Naive B cell (primary cell): ENCODE data around the gene CKMT2. TPM values are rescaled to one million over a fixed set of nuclear protein-coding genes. Genes with fewer than 3 reads are reported as not detected.
"Not testable (repeated sequence)": the region's sequence is repeated elsewhere in the genome, so short reads cannot be mapped to it uniquely, and the experiment has no call there.

Experiments used
- ATAC-seq, 2 donors: fragments of 150-1000 bp; cut with Tn5 transposase; 2 replicates each; pipeline ENCODE4 v1.10.0; 2021; ENCODE audit warnings: low read depth in 2 of 2, mild to moderate bottlenecking in 2 of 2, moderate library complexity in 2 of 2
- DNase-seq: peaks from one replicate; pipeline ENCODE4 v3.0.0; 2022
- H3K27ac Mint-ChIP-seq, 6 donors: one replicate each; pipeline ENCODE4 v1.8.0; 2020 to 2022; ENCODE audit warnings: mild to moderate bottlenecking in 6 of 6, mixed read lengths in 6 of 6, moderate library complexity in 5 of 6, inconsistent platforms in 2 of 6
- H3K27me3 Mint-ChIP-seq, 3 donors: one replicate each; pipeline ENCODE4 v1.8.0; 2021 to 2022; ENCODE audit warnings: mixed read lengths in 3 of 3, mild to moderate bottlenecking in 1 of 3
- H3K36me3 Mint-ChIP-seq, 2 donors: one replicate each; pipeline ENCODE4 v1.8.0; 2020 to 2022; ENCODE audit warnings: mixed read lengths in 2 of 2, inconsistent platforms in 1 of 2, mild to moderate bottlenecking in 1 of 2
- H3K4me1 Mint-ChIP-seq, 3 donors: one replicate each; pipeline ENCODE4 v1.8.0; 2020 to 2022; ENCODE audit warnings: mixed read lengths in 3 of 3, inconsistent platforms in 1 of 3, mild to moderate bottlenecking in 1 of 3, moderate library complexity in 1 of 3
- H3K4me3 Mint-ChIP-seq, 8 donors: one replicate each; pipeline ENCODE4 v1.8.0; 2020 to 2022; ENCODE audit warnings: mild to moderate bottlenecking in 8 of 8, mixed read lengths in 8 of 8, moderate library complexity in 8 of 8, inconsistent platforms in 2 of 8
- H3K9me3 Mint-ChIP-seq, 7 donors: one replicate each; pipeline ENCODE4 v1.8.0; 2020 to 2022; ENCODE audit warnings: mixed read lengths in 7 of 7, mild to moderate bottlenecking in 5 of 7, inconsistent platforms in 2 of 7, moderate library complexity in 1 of 7
- polyA plus RNA-seq, 6 donors: library from polyadenylated mRNA; unstranded; fragments of 300-500 nt; fragmentation: Illumina TruSeq; gene quantifications; one replicate each; pipeline ENCODE4 v1.2.3, GENCODE V29; 2021; ENCODE audit warnings: low read depth in 6 of 6

Gene CKMT2
- polyA plus RNA-seq, 6 donors from 2014 or later, result not detected

DNA sequence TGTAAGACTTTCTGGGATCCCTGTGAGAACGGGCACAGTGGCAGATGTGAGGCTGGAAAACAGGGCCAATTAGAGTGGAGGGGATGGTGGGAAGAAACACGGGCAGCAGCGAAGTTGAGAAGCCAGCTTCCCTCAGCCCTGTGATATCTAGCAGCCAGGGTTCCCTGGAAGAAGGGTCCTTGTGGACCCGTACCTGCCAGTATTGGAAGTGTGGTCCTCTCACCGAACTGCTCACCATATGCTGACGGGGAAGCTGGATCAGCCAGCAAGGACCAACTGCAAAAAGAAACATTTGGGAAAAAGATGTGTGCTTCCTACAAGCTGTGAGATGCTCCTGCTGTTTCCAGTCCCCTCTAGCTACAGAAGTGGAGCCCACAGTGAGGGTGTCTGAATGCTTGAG lies 13.6 kb downstream of the CKMT2 start:
- H3K27ac Mint-ChIP-seq, result no peak overlapping the region
- peaks cover 0 to 9% (median 0%) of the 10 kb centered on the region in 7 donors for H3K9me3 Mint-ChIP-seq
- no peaks in the 10 kb centered on the region for H3K27me3 Mint-ChIP-seq
- peak overlapping the region in 1 of 8 donors; percentile 49 for H3K4me3 Mint-ChIP-seq
- no peak for ATAC-seq
- DNase-seq, result no peak
- peaks cover 0 to 10% (median 0%) of the 10 kb centered on the region in 3 donors for H3K4me1 Mint-ChIP-seq
- H3K36me3 Mint-ChIP-seq, result peaks cover 0 to 16% of the 10 kb centered on the region in 2 donors

DNA sequence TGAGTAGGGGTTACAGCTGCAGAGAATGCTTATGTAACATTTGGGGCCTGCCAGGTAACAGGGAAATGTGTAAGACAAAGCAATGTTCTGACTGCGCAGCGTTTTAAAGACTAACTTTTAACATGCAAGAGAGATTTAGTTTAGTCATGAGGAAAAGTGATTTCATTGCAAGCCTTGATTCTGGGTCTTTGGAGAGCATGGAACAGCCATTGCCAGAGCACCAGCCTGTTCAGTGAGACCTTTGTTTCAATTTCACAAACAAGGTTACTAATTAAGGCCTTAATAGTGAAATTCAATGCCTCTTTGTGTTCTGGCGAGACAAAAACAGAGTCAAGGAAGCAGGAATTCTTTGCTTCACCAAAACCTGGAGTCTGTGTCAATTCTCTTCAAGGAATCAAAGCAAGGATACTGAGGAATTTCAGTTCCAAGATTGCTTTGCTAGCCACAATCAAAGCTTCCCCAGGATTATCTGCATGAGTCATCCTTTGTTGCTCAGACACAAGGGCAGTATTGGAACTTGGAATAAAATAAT lies 14.4 kb downstream of the CKMT2 start:
- Mint-ChIP-seq H3K4me1 (peaks cover 0 to 10% (median 0%) of the 10 kb centered on the region in 3 donors), H3K27ac (peak overlapping the region in 1 of 6 donors; percentile 46), H3K4me3 (no peak overlapping the region)

DNA sequence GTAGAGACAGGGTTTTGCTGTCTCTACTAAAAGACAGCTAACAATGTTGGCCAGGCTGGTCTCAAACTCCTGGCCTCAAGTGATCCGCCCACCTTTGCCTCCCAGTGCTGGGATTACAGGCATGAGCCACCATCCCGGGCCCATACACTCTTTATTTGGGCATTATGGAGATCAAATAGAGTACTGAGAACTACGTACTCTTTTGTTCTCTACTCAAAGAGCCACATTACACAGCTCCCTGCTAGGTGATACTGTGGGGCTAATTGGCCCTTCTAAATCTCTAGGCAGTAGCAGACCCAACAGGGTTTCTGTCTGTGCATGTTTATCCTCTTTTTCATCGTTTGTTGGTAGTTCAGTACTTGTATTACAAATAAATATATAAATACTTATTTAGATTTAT lies 16.1 kb downstream of the CKMT2 start:
- Mint-ChIP-seq H3K4me1 (peaks cover 0 to 5% (median 0%) of the 10 kb centered on the region in 3 donors), H3K9me3 (peaks cover 0 to 9% (median 0%) of the 10 kb centered on the region in 7 donors), H3K27ac (no peak overlapping the region), H3K4me3 (no peak overlapping the region), H3K27me3 (no peaks in the 10 kb centered on the region), H3K36me3 (peaks cover 6 to 16% of the 10 kb centered on the region in 2 donors)
- DNase-seq (no peak), ATAC-seq (no peak)

More for the DNA sequence above, 14.4 kb downstream of the CKMT2 start:
- peaks cover 0 to 16% of the 10 kb centered on the region in 2 donors for H3K36me3 Mint-ChIP-seq
- no peaks in the 10 kb centered on the region for H3K27me3 Mint-ChIP-seq
- DNase-seq (no peak), ATAC-seq (no peak)
- peaks cover 0 to 9% (median 0%) of the 10 kb centered on the region in 7 donors for H3K9me3 Mint-ChIP-seq

DNA sequence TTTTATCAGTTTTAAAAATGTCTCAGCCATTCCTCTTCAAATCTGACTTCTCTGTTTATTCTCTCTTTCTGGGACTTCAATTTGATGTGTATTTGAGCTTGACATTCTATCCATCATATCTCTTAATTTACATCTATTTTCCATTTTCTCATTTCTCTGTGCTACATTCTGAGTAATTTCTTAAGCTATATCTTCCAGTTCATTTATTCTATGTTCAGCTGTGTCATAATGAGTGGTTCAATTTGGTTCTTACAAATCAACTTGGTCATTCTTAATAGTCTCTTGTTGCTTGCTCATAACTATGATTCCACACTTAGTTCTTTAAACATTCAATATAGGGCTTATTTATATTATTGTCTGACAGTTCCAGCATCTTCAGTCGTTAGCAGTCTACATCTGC lies 16.9 kb downstream of the CKMT2 start:
- H3K36me3 Mint-ChIP-seq, result peaks cover 6 to 16% of the 10 kb centered on the region in 2 donors
- no peak overlapping the region for H3K4me3 Mint-ChIP-seq
- peaks cover 0 to 5% (median 0%) of the 10 kb centered on the region in 3 donors for H3K4me1 Mint-ChIP-seq
- H3K9me3 Mint-ChIP-seq, result peaks cover 0 to 9% (median 0%) of the 10 kb centered on the region in 7 donors
- no peak overlapping the region for H3K27ac Mint-ChIP-seq
- ATAC-seq, result no peak
- no peaks in the 10 kb centered on the region for H3K27me3 Mint-ChIP-seq
- DNase-seq, result no peak

DNA sequence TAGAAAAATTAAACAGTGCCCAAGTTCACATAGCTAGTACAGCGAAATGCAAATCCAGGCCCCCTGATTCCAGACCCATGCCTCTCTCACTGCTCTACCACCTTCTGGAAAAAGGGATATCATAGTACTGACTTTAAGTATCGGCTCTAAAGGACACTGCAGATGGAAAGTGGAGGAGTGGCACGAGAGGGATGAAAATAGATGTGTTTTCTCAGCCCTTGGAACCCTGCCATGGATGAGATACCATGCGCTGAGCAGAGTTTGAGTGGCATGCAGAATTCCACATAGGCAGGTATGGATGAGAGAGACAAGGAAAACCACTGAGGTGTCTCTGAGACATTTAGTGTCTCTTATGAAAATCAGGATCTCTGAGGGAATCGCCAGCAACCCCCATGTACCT lies 18.8 kb downstream of the CKMT2 start:
- Mint-ChIP-seq H3K36me3 (peaks cover 12 to 16% of the 10 kb centered on the region in 2 donors), H3K4me3 (no peak overlapping the region), H3K4me1 (peaks cover 0 to 4% (median 0%) of the 10 kb centered on the region in 3 donors), H3K9me3 (peaks cover 0 to 9% (median 0%) of the 10 kb centered on the region in 7 donors), H3K27ac (no peak overlapping the region), H3K27me3 (no peaks in the 10 kb centered on the region)
- no peak for ATAC-seq
- no peak for DNase-seq

DNA sequence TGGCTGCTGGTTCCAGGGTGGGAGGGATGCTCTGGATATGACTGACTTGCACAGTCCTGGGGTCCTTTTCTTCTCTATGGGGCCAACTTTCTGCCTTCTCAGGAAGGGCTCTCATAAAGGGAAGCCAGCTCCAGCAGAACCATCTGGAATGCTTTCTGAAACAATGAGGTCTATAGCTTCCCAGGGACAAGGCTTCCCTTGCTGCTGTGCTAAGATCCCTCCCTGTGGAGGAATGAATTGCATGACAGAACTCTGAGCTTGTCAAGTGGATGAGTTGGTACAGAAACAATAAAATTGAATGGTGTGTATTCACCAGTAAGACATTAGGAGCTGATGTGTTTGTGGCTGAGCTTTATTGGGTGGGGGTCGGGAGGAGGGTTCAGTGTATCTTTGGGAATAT lies 19.8 kb downstream of the CKMT2 start:
- Mint-ChIP-seq H3K9me3 (peaks cover 0 to 9% (median 0%) of the 10 kb centered on the region in 7 donors), H3K27me3 (no peaks in the 10 kb centered on the region), H3K4me1 (peaks cover 0 to 7% (median 0%) of the 10 kb centered on the region in 3 donors), H3K36me3 (peaks cover 12 to 16% of the 10 kb centered on the region in 2 donors), H3K27ac (no peak overlapping the region), H3K4me3 (no peak overlapping the region)
- DNase-seq (no peak), ATAC-seq (no peak)

DNA sequence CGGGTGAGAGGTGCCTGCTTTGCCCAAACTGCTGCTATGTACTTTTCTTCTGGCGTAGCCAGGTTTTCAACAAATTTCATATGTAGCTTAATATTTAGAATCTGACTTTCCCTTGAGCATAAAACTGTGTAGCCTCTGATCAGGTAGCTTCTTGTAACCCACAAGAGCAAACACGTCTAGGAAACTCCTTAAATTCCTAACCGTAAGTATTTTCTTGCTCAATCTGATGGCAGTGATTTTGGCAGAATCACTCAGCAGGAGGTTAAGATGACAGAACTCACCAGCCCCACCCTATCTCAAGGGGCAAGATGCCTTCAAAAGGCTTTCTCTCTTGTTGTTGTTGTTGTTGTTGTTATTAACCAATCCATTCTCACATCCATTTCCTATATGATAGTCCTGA lies 20.8 kb downstream of the CKMT2 start:
- peaks cover 0 to 9% (median 0%) of the 10 kb centered on the region in 7 donors for H3K9me3 Mint-ChIP-seq
- H3K36me3 Mint-ChIP-seq, result peaks cover 12 to 16% of the 10 kb centered on the region in 2 donors
- ATAC-seq, result no peak
- H3K4me3 Mint-ChIP-seq, result no peak overlapping the region
- H3K27ac Mint-ChIP-seq, result peak overlapping the region in 1 of 6 donors; percentile 56
- DNase-seq, result no peak
- no peaks in the 10 kb centered on the region for H3K27me3 Mint-ChIP-seq
- H3K4me1 Mint-ChIP-seq, result peaks cover 3 to 11% (median 5%) of the 10 kb centered on the region in 3 donors

DNA sequence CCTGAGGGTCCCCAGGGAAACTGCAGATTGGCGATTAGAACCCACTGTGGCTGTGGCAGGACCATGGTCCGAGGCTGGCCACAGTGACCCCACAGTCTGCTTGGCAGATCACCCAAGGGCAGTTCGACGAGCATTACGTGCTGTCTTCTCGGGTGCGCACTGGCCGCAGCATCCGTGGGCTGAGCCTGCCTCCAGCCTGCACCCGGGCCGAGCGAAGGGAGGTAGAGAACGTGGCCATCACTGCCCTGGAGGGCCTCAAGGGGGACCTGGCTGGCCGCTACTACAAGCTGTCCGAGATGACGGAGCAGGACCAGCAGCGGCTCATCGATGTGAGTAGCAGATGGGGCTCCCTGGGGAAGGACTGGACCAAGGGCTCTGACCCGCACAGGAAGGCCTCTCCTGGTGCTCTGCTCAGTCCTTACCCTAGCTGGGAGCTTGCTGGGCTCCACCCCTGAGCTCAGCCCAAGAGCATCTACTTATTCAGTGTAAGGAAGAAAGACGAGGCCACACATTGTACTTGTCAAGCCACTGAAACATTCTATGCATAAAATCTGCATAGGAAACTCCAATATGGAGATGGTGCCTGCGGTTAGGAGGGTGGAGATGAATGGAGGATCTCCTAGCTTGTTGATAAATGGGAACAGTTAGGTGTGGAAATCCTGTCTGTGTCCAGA lies 21.9 kb downstream of the CKMT2 start:
- Mint-ChIP-seq H3K36me3 (peaks cover 17 to 18% of the 10 kb centered on the region in 2 donors), H3K27ac (no peak overlapping the region), H3K4me1 (peaks cover 3 to 15% (median 9%) of the 10 kb centered on the region in 3 donors), H3K4me3 (no peak overlapping the region), H3K9me3 (peaks cover 4 to 13% (median 5%) of the 10 kb centered on the region in 7 donors), H3K27me3 (no peaks in the 10 kb centered on the region)
- ATAC-seq (no peak), DNase-seq (no peak)

DNA sequence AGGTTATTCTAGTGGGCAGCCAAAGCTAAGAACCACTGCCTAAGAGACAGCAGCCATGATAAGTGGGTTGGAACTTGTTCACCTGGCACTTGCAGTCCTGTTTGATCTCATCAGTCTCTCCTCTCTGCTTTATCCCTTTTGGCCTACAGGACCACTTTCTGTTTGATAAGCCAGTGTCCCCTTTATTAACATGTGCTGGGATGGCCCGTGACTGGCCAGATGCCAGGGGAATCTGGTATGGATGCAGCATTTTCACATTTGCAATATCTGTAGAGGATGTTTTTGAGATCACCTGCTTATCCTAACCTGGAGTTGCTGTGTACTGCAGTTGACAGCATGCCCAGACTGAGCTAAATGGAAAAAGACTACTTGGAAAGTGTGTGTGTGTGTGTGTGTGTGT lies 23.6 kb downstream of the CKMT2 start:
- DNase-seq (no peak), ATAC-seq (no peak)
- Mint-ChIP-seq H3K9me3 (peaks cover 7 to 22% (median 17%) of the 10 kb centered on the region in 7 donors), H3K36me3 (peaks cover 20 to 34% of the 10 kb centered on the region in 2 donors), H3K4me3 (no peak overlapping the region), H3K27ac (no peak overlapping the region), H3K27me3 (no peaks in the 10 kb centered on the region), H3K4me1 (peaks cover 5 to 22% (median 18%) of the 10 kb centered on the region in 3 donors)

DNA sequence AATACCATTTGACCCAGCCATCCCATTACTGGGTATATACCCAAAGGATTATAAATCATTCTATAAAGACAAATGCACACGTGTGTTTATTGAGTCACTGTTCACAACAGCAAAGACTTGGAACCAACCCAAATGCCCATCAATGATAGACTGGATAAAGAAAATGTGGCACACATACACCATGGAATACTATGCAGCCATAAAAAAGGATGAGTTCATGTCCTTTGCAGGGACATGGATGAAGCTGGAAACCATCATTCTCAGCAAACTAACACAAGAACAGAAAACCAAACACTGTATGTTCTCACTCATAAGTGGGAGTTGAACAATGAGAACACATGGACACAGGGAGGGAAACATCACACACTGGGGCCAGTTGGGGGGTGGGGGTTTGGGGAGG lies 29.7 kb downstream of the CKMT2 start:
- H3K36me3 Mint-ChIP-seq, result peaks cover 20 to 32% of the 10 kb centered on the region in 2 donors
- ATAC-seq, H3K27me3 Mint-ChIP-seq, H3K4me3 Mint-ChIP-seq, DNase-seq: not testable (repeated sequence)
- peak overlapping the region in 1 of 6 donors; percentile 41 for H3K27ac Mint-ChIP-seq
- peaks cover 5 to 19% (median 18%) of the 10 kb centered on the region in 3 donors for H3K4me1 Mint-ChIP-seq
- peaks cover 12 to 47% (median 34%) of the 10 kb centered on the region in 7 donors for H3K9me3 Mint-ChIP-seq

DNA sequence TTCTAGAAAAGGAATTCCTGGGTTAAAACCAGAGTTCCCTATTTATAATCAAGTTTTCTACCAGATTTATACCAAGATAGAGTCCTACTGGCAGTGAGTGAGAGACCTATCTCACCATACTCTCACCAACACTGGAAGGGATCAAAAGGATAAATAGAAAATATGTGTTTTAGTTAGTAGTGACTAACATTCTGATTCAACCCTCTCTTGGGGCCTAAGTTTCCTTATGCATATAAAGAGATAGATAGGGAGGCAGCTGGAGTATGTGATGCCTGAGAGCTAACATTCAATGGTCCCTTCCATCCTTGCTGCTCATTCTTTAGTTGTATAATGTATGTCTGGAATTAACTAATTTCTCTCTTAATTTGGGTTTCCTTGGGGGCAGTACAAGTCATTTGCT lies 32.0 kb downstream of the CKMT2 start:
- peaks cover 13 to 25% of the 10 kb centered on the region in 2 donors for H3K36me3 Mint-ChIP-seq
- ATAC-seq (no peak), DNase-seq (no peak)
- H3K27me3 Mint-ChIP-seq, result no peaks in the 10 kb centered on the region
- H3K4me3 Mint-ChIP-seq, result no peak overlapping the region
- H3K27ac Mint-ChIP-seq, result no peak overlapping the region
- peaks cover 12 to 28% (median 14%) of the 10 kb centered on the region in 3 donors for H3K4me1 Mint-ChIP-seq
- H3K9me3 Mint-ChIP-seq, result peaks cover 8 to 41% (median 29%) of the 10 kb centered on the region in 7 donors

DNA sequence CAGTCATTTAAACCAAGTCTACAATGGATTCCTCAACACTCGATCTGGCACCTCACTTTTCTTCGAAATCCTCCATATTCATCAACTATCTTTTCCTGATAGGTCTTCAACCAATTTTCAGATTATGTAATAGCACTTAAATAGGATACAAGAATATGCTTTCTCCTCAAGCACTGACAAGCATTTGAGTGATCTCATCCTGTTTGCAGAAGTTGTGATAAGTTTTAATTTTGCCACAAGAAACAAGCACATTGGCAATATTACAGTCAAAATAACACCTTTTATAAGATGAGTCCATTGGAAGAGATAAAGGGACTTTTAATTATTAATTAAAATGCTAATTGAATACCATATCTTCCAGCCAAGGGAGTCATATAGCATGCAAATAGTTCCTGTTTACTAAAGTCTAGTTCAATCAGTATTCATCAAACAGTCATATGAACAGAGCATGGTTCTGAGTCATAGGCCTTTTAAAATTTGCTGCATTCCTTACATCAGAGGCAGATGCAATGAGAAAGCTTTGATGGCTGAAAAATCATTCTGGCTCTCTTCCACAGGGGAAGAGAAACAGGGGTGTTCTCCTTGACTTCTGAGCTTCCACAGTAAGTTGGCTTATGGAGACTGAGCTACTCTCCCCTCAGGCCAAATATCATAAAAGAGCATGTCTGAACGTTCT lies 35.5 kb downstream of the CKMT2 start:
- Mint-ChIP-seq H3K36me3 (peaks cover 31 to 35% of the 10 kb centered on the region in 2 donors), H3K27ac (peak overlapping the region in 1 of 6 donors; percentile 75), H3K27me3 (no peaks in the 10 kb centered on the region), H3K4me1 (peaks cover 24 to 33% (median 27%) of the 10 kb centered on the region in 3 donors), H3K9me3 (peaks cover 8 to 39% (median 32%) of the 10 kb centered on the region in 7 donors), H3K4me3 (no peak overlapping the region)
- ATAC-seq (no peak), DNase-seq (no peak)

DNA sequence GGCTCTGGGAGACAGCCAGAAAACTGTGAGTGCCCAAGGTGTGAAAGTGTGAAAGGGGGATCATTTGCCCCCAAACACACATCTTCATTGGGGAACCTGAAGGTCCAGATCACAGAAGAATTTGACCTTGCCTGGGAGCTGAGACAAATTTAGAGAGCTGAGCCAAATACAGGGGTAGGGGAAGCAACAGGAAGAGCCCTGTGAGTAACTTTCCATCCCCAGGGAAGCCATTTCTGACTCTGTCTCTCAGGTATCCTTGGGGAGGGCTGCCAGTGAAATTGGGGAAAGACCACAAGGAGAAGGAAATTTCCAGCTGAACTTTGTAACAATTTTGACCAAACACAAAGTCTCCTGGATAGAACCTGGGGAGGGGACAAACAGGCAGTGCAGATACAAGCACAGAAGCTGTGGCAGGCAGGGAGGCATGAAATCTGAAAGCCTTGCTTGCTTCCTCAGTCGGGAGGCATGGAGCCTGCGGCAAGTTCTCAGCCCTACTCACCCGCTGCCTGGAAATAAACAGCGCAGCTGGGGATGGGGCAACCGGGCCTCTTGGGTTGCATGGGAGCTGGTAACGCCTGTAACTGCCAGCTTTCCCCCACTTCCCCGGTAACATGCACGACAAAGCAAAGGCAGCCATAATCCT lies 36.8 kb downstream of the CKMT2 start:
- ATAC-seq (no peak), DNase-seq (no peak)
- Mint-ChIP-seq H3K27ac (peak overlapping the region in 2 of 6 donors; percentile 20 to 25), H3K27me3 (no peaks in the 10 kb centered on the region), H3K4me1 (peaks cover 28 to 33% (median 31%) of the 10 kb centered on the region in 3 donors), H3K9me3 (peaks cover 13 to 43% (median 35%) of the 10 kb centered on the region in 7 donors), H3K36me3 (peaks cover 41 to 47% of the 10 kb centered on the region in 2 donors), H3K4me3 (peak overlapping the region in 2 of 8 donors; percentile 53 to 75)
